HG03460 (cell line): ENCODE data around the gene CACNB4.
"Not testable (repeated sequence)": the region's sequence is repeated elsewhere in the genome, so short reads cannot be mapped to it uniquely, and the experiment has no call there.

ENCODE experiments used
- ATAC-seq: cut with Tn5 transposase; IDR thresholded peaks from one replicate; pipeline ENCODE4 v1.9.1; 2021; ENCODE audit not compliant: unreplicated experiment

Gene CACNB4

GRCh38 chr2:152098496-152099366 is at the start of gene CACNB4:
Gene CACNB4, minus strand, starts transcription at chr2:152099044.
- ATAC-seq = no peak

- peak; percentile 62 for ATAC-seq
These were observed 35.8 kb upstream of the CACNB4 start for GRCh38 chr2:152134488-152135280.

GRCh38 chr2:152132306-152132705 is 33.5 kb upstream of the CACNB4 start:
- ATAC-seq = no peak

GRCh38 chr2:152127628-152128027 is 28.8 kb upstream of the CACNB4 start:
- ATAC-seq = no peak

- no peak for ATAC-seq
These were observed 27.8 kb upstream of the CACNB4 start for GRCh38 chr2:152126664-152127063.

- no peak for ATAC-seq
These were observed 23.3 kb upstream of the CACNB4 start for GRCh38 chr2:152122161-152122560.

GRCh38 chr2:152120430-152120829 is 21.6 kb upstream of the CACNB4 start:
- no peak for ATAC-seq

GRCh38 chr2:152115952-152116351 is 17.1 kb upstream of the CACNB4 start:
- no peak for ATAC-seq

- ATAC-seq = no peak
These were observed 15.5 kb upstream of the CACNB4 start for GRCh38 chr2:152114366-152114765.

- ATAC-seq = not testable (repeated sequence)
These were observed 8.3 kb upstream of the CACNB4 start for GRCh38 chr2:152107140-152107539.

GRCh38 chr2:152106464-152106863 is 7.6 kb upstream of the CACNB4 start:
- no peak for ATAC-seq

- ATAC-seq = no peak
These were observed 4.4 kb upstream of the CACNB4 start for GRCh38 chr2:152103271-152103670.

- ATAC-seq = no peak
These were observed 2.1 kb upstream of the CACNB4 start for GRCh38 chr2:152100961-152101360.

- ATAC-seq = no peak
These were observed 665 bp upstream of the CACNB4 start for GRCh38 chr2:152099367-152100050.

GRCh38 chr2:152097801-152098495 is 896 bp downstream of the CACNB4 start:
- no peak for ATAC-seq

GRCh38 chr2:152097290-152097800 is 1.5 kb downstream of the CACNB4 start:
- ATAC-seq = no peak

GRCh38 chr2:152095146-152095545 is 3.7 kb downstream of the CACNB4 start:
- no peak for ATAC-seq

GRCh38 chr2:152094014-152094413 is 4.8 kb downstream of the CACNB4 start:
- ATAC-seq = no peak

- ATAC-seq = no peak
These were observed 5.4 kb downstream of the CACNB4 start for GRCh38 chr2:152093464-152093863.

GRCh38 chr2:152092095-152092494 is 6.7 kb downstream of the CACNB4 start:
- ATAC-seq = no peak

GRCh38 chr2:152090726-152091125 is 8.1 kb downstream of the CACNB4 start:
- not testable (repeated sequence) for ATAC-seq
